Skin epidermis (tissue), 12 donors: ENCODE measurements around the gene SSBP3.
"Not testable (repeated sequence)": the region's sequence is repeated elsewhere in the genome, so short reads cannot be mapped to it uniquely, and the experiment has no call there.

Source experiments
- H3K27ac ChIP-seq, 21 experiments: fragments of 200-600 bp; sonication (generic) in 11 of 21; one replicate each; pipeline ENCODE4 v1.5.0; 2020; ENCODE audit warnings: mild to moderate bottlenecking in 3 of 21, inconsistent platforms in 2 of 21, moderate library complexity in 2 of 21
- H3K4me3 ChIP-seq, 7 experiments: fragments of 200-600 bp; sonication (generic) in 2 of 7; one replicate each; pipeline ENCODE4 v1.5.0; 2020; ENCODE audit warnings: inconsistent platforms in 2 of 7, mild to moderate bottlenecking in 2 of 7, moderate library complexity in 1 of 7

Gene SSBP3

GRCh38 chr1:54358503-54359168 lies 47.6 kb downstream of the SSBP3 start:
- Histone ChIP-seq H3K4me3 (no peak overlapping the region), H3K27ac (peak overlapping the region in 1 of 21 experiments; percentile 39)

- no peak overlapping the region for H3K4me3 ChIP-seq
- H3K27ac ChIP-seq: peak overlapping the region in 1 of 21 experiments; percentile 39
These were observed 48.2 kb downstream of the SSBP3 start for GRCh38 chr1:54357967-54358366.

- peak overlapping the region in 2 of 21 experiments; percentile 16 to 35 for H3K27ac ChIP-seq
- peak overlapping the region in 1 of 7 experiments; percentile 18 for H3K4me3 ChIP-seq
These were observed 49.5 kb downstream of the SSBP3 start for GRCh38 chr1:54356680-54357147.

GRCh38 chr1:54355931-54356679 lies 50.1 kb downstream of the SSBP3 start:
- Histone ChIP-seq H3K27ac (peak overlapping the region in 2 of 21 experiments; percentile 16 to 35), H3K4me3 (peak overlapping the region in 1 of 7 experiments; percentile 18)

GRCh38 chr1:54354899-54355298 lies 51.3 kb downstream of the SSBP3 start:
- Histone ChIP-seq H3K4me3 (no peak overlapping the region), H3K27ac (peak overlapping the region in 1 of 21 experiments; percentile 35)

GRCh38 chr1:54353959-54354358 lies 52.2 kb downstream of the SSBP3 start:
- Histone ChIP-seq H3K4me3 (no peak overlapping the region), H3K27ac (no peak overlapping the region)

GRCh38 chr1:54352755-54353154 lies 53.4 kb downstream of the SSBP3 start:
- Histone ChIP-seq H3K4me3 (no peak overlapping the region), H3K27ac (peak overlapping the region in 1 of 21 experiments; percentile 21)

GRCh38 chr1:54350360-54350759 lies 55.8 kb downstream of the SSBP3 start:
- Histone ChIP-seq H3K27ac (no peak overlapping the region), H3K4me3 (no peak overlapping the region)

GRCh38 chr1:54348700-54349021 lies 57.5 kb downstream of the SSBP3 start:
- no peak overlapping the region for H3K4me3 ChIP-seq
- no peak overlapping the region for H3K27ac ChIP-seq

GRCh38 chr1:54347955-54348699 lies 58.1 kb downstream of the SSBP3 start:
- no peak overlapping the region for H3K27ac ChIP-seq

GRCh38 chr1:54347261-54347954 lies 58.8 kb downstream of the SSBP3 start:
- no peak overlapping the region for H3K4me3 ChIP-seq
- no peak overlapping the region for H3K27ac ChIP-seq

More at GRCh38 chr1:54347955-54348699, 58.1 kb downstream of the SSBP3 start:
- H3K4me3 ChIP-seq: no peak overlapping the region

- H3K27ac ChIP-seq, H3K4me3 ChIP-seq: not testable (repeated sequence)
These were observed 60.6 kb downstream of the SSBP3 start for GRCh38 chr1:54345548-54345947.

GRCh38 chr1:54345116-54345515 lies 61.1 kb downstream of the SSBP3 start:
- Histone ChIP-seq H3K4me3 (no peak overlapping the region), H3K27ac (no peak overlapping the region)

GRCh38 chr1:54342742-54343687 lies 63.2 kb downstream of the SSBP3 start:
- H3K27ac ChIP-seq: no peak overlapping the region
- H3K4me3 ChIP-seq: no peak overlapping the region

- Histone ChIP-seq H3K4me3 (no peak overlapping the region), H3K27ac (no peak overlapping the region)
These were observed 63.9 kb downstream of the SSBP3 start for GRCh38 chr1:54342288-54342687.

- Histone ChIP-seq H3K27ac (no peak overlapping the region), H3K4me3 (no peak overlapping the region)
These were observed 64.4 kb downstream of the SSBP3 start for GRCh38 chr1:54341763-54342162.

- Histone ChIP-seq H3K4me3 (no peak overlapping the region), H3K27ac (peak overlapping the region in 3 of 21 experiments; percentile 16 to 66 (median 33))
These were observed 65.3 kb downstream of the SSBP3 start for GRCh38 chr1:54340878-54341277.

- H3K4me3 ChIP-seq: no peak overlapping the region
- H3K27ac ChIP-seq: peak overlapping the region in 3 of 21 experiments; percentile 16 to 66 (median 33)
These were observed 65.8 kb downstream of the SSBP3 start for GRCh38 chr1:54340434-54340833.

GRCh38 chr1:54339126-54339525 lies 67.1 kb downstream of the SSBP3 start:
- H3K4me3 ChIP-seq: no peak overlapping the region
- H3K27ac ChIP-seq: no peak overlapping the region
